GM19397 (cell line): Measurements from ENCODE around the gene SC5D.

Source experiments
- ATAC-seq: cut with Tn5 transposase; IDR thresholded peaks from one replicate; pipeline ENCODE4 v1.9.1; 2021; ENCODE audit warnings: mild to moderate bottlenecking, moderate library complexity; ENCODE audit not compliant: unreplicated experiment

SC5D gene

GRCh38 chr11:121352251-121352891 is 59.8 kb downstream of the SC5D start:
- ATAC-seq: no peak

- ATAC-seq: no peak
These were observed 61.6 kb downstream of the SC5D start for GRCh38 chr11:121354192-121354591.

- ATAC-seq: no peak
These were observed 63.8 kb downstream of the SC5D start for GRCh38 chr11:121356357-121356756.
